PC-9 (cell line): Measurements from ENCODE around the gene RBMS1.

ENCODE experiments used
- CTCF ChIP-seq: fragments of 200-600 bp; sonication (generic); conservative IDR thresholded peaks from 2 replicates; pipeline ENCODE4 v1.6.1; 2017; ENCODE audit warnings: mixed run types, antibody characterized with exemption, mild to moderate bottlenecking, moderate library complexity
- EZH2 ChIP-seq: fragments of 200-600 bp; sonication (generic); IDR thresholded peaks from 2 replicates; pipeline ENCODE4 v1.8.0; 2017; ENCODE audit warnings: antibody characterized with exemption, low read depth

- TF ChIP-seq CTCF (no peak), EZH2 (no peak)
These were observed 11.6 kb upstream of the RBMS1 start for GRCh38 chr2:160505256-160505655.
